Right lobe of liver (tissue), 4 donors: Measurements from ENCODE around the gene IFITM10.

Experiments
- CTCF ChIP-seq, 4 donors: fragments of 200-600 bp in 3 of 4; fragments of 450-650 bp in 1 of 4; IDR thresholded peaks; one replicate each; pipeline versions ENCODE4 v1.5.1 to v1.8.0; 2016 to 2022; ENCODE audit warnings: antibody characterized with exemption in 4 of 4, mild to moderate bottlenecking in 2 of 4
- POLR2A ChIP-seq: fragments of 450-650 bp; IDR thresholded peaks from one replicate; pipeline ENCODE4 v1.6.1; 2017; ENCODE audit warnings: antibody characterized with exemption, mild to moderate bottlenecking
- donor health status: DM: no; HTN: no; CAD: no.
- donor health status: DM: no; HTN: no; CAD: no.
- donor health status: DM: no; HTN: yes; CAD: no.

GRCh38 chr11:1773131-1773993 lies 23.0 kb upstream of the IFITM10 start:
- TF ChIP-seq CTCF (IDR thresholded peaks at IDR 0.05) (no peak), POLR2A (no peak)
